GM10248 (cell line): ENCODE measurements around the gene NAP1L4.

Source experiments
- CTCF ChIA-PET: fragments of 300-600 bp; sonication (Branson Sonifier 250); formaldehyde crosslinking; extraction: SDS; loops from one replicate; lab custom pipeline; 2021; ENCODE audit warnings: antibody characterized with exemption; lab: Yijun Ruan, JAX
- POLR2A ChIA-PET: fragments of 350-650 bp; sonication (Branson Sonifier 250); formaldehyde crosslinking; extraction: SDS; loops from one replicate; lab custom pipeline; 2020; ENCODE audit warnings: antibody characterized with exemption; lab: Yijun Ruan, JAX
- DNase-seq: peaks from one replicate; pipeline ENCODE4 v3.0.0; 2012; ENCODE audit errors: extremely low spot score
- TF ChIP-seq, protein P1 (sequence below): IDR thresholded peaks from 2 replicates; pipeline ENCODE4 v1.5.1; 2012; ENCODE audit warnings: mild to moderate bottlenecking, low read depth; ENCODE audit errors: extremely low read depth, missing control alignments, control extremely low read depth

The NAP1L4 gene

DNA sequence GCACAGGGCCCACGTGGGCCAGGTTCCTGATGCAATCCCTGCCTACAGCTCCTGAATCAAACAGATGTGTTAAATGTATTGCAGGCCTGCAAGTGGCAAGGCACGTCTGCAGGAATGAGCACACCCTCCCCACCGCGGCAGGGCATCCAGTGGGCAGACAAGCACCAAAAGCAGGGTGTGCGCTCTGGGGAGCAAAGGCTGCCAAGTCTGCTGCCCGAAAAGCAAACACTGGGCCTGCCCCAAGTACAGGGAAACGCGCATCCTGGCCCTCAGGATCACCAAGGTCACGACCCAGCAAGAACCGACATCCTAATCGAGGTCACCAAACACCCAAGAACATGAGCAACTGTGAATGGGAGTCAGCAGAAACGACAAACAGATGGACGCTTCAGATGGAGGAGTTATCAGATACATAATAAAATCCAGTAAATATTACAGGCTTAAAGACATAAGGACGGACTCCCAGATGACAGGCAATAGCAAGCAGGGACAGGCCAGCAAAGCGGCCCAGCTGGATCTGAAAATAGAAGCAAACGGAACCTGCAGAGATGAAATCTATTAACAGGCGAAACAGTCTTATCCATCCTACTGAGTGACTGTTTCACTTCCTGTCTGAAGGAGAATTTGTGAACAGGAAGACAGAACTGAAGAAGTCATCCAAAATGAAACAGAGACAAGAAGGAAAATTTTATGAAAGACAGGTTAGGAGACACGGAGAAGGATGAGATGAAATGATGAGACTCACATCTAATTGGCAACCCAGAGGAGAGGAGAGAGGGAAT lies 38.4 kb upstream of the NAP1L4 start:
- CTCF ChIA-PET, result no interaction called here
- TF ChIP-seq, protein P1, sequence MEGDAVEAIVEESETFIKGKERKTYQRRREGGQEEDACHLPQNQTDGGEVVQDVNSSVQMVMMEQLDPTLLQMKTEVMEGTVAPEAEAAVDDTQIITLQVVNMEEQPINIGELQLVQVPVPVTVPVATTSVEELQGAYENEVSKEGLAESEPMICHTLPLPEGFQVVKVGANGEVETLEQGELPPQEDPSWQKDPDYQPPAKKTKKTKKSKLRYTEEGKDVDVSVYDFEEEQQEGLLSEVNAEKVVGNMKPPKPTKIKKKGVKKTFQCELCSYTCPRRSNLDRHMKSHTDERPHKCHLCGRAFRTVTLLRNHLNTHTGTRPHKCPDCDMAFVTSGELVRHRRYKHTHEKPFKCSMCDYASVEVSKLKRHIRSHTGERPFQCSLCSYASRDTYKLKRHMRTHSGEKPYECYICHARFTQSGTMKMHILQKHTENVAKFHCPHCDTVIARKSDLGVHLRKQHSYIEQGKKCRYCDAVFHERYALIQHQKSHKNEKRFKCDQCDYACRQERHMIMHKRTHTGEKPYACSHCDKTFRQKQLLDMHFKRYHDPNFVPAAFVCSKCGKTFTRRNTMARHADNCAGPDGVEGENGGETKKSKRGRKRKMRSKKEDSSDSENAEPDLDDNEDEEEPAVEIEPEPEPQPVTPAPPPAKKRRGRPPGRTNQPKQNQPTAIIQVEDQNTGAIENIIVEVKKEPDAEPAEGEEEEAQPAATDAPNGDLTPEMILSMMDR, result no peak
- POLR2A ChIA-PET, result no interaction called here
- DNase-seq, result no peak

DNA sequence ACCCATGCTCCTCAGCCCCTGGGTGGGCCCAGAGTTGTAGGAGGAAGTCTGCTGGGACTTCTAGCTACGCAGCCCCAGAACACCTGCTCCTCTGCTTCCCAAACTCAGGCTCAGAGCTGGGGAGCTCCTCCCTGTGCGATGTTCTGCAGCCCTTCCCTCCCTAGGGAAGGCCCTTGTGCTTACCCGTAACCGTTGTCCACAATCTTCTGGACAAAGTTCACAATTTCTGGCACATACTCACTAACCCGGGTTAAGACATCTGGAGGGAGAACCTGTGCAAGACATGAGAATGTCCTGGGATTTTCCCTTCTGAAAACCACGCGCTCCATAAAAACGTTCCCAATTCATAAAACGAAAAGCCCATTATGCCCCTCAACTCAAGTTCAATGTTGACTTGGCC lies 36.7 kb upstream of the NAP1L4 start:
- DNase-seq, result no peak
- ChIA-PET CTCF (interaction anchor here (0.9 kb wide), 1 partner anchor 11 kb away, joined by 3 read pairs; no protein-coding TSS in a partner anchor), POLR2A (no interaction called here)
- TF ChIP-seq, protein P1, result no peak

DNA sequence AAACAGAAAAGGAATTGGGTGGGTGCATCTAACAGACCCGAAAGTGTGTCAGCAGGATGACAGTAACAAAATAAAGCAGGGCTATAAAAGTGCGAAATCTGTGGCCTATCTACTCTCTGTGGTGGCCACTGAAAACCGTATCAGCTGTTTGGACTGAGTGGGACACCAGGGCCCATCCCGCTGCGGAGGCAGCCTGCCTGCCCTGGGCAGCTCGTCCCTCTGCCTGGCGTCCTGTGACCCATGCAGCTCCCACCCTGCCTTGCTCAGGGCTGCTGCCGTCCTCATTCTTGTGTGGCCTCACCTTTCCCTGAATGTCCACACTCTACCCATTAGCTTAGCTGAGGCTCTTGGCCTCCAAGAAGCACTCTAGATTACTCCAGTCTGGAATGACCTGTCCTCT lies 34.7 kb upstream of the NAP1L4 start:
- DNase-seq, result no peak
- TF ChIP-seq, protein P1, result no peak
- ChIA-PET POLR2A (no interaction called here), CTCF (interaction anchor here (0.9 to 1.2 kb wide), 2 partner anchors 11 to 65 kb away, joined by 3 read pairs; no protein-coding TSS in a partner anchor)

DNA sequence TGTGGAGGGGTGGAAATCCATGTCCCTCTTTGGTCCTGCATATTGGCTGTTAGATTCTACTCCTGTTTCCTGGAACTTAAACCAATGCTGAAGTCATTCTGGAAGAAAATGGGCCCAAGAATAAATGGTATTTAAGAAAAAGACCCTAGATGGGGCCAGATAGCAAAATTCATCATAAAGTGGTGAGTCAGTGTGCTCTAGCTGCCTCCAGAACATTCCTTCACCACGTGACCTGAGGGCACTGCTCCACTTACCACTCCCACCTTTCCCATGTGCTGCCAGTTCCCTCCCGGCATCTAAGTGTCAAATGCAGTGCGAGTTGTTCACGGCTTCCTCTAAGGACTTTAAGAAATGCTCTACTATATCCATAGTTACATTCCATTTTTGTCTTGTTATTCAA lies 30.9 kb upstream of the NAP1L4 start:
- POLR2A ChIA-PET, result interaction anchor here (0.8 kb wide), 1 partner anchor 28 kb away, joined by 4 read pairs; no protein-coding TSS in a partner anchor
- CTCF ChIA-PET, result interaction anchor here (0.6 to 4.2 kb wide), 7 partner anchors 11 to 93 kb away, joined by 3 to 28 read pairs (median 4); no protein-coding TSS in a partner anchor
- TF ChIP-seq, protein P1, result no peak
- no peak for DNase-seq

DNA sequence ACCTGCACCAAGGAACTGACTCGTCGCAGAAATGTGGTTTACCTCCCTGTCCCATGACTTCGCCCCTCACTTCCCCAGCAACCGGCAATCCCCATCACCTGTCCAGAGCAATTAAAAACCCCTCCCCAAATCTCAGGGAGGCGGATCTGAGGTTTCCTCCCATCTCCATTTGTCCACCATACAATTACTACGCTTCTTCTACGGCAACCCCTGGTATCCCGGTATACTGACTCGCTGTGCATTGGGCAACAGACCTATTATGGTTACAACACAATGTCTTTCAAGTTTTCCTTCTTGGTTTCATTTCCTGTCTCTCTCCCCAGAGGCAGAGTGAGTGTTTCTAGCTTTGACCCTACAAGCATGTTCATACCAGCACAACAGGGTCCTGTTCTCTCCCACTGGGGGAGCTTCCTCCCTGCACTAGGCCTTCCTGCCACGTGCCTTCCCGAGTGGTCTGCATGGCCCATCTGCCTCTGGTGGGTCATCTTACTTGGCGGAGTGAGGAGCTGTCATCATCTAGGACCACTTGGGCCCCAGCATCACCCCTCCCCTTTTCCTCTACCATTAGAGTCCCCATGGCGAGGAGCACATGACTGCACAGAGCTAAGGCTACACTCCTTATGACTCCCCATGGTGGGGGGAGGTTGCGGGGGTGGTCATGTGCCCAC lies 30.3 kb upstream of the NAP1L4 start:
- POLR2A ChIA-PET, result interaction anchor here (0.8 kb wide), 1 partner anchor 28 kb away, joined by 4 read pairs; no protein-coding TSS in a partner anchor
- CTCF ChIA-PET, result interaction anchor here (0.6 to 4.2 kb wide), 5 partner anchors 11 to 92 kb away, joined by 3 to 28 read pairs (median 7); no protein-coding TSS in a partner anchor
- TF ChIP-seq, protein P1, result no peak
- peak; percentile 54 for DNase-seq

DNA sequence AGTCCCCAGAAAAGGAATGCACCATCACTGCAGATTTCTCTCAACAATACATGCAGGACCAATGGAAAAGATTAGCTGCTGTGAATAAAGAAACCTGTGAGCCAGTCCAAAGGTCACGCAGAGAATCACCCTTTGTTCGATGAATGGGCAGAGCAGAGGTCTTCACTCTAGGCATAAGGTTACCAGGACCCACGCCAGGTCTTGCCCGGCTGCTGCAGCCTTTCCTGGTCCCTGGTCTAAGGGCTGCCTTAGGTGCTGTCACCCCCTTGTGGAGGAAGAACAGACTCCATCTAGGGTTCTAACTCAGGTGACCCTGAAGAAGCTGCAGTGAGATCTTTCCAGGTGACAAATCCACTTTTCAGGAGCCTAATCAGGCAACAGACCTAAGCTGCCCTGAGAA lies 29.0 kb upstream of the NAP1L4 start:
- ChIA-PET CTCF (interaction anchor here (0.7 to 4.2 kb wide), 10 partner anchors 9 to 133 kb away, joined by 3 to 28 read pairs (median 3); no protein-coding TSS in a partner anchor), POLR2A (no interaction called here)
- TF ChIP-seq, protein P1, result peak; percentile 9
- DNase-seq, result peak; percentile 61
